HUES64 (cell line): ENCODE measurements around the gene TSPYL2. TPM values are rescaled to one million over a fixed set of nuclear protein-coding genes. Genes with fewer than 3 reads are reported as not detected.

Experiments
- H3K27ac ChIP-seq: 2 replicates; pipeline ENCODE4 v1.7.0; 2013; ENCODE audit warnings: low read depth, low read length, inconsistent platforms
- H3K27me3 ChIP-seq: 2 replicates; pipeline ENCODE4 v1.6.1; 2013; ENCODE audit warnings: mild to moderate bottlenecking, low read length; ENCODE audit not compliant: insufficient read depth
- H3K36me3 ChIP-seq: 2 replicates; pipeline ENCODE4 v1.6.1; 2013; ENCODE audit warnings: mild to moderate bottlenecking, low read length; ENCODE audit not compliant: insufficient read depth
- H3K4me1 ChIP-seq: 2 replicates; pipeline ENCODE4 v1.6.1; 2013; ENCODE audit warnings: mild to moderate bottlenecking, low read length, moderate library complexity; ENCODE audit not compliant: insufficient read depth
- H3K4me3 ChIP-seq: 2 replicates; pipeline ENCODE4 v1.5.1; 2013; ENCODE audit warnings: mild to moderate bottlenecking, low read length, moderate library complexity
- H3K9ac ChIP-seq: 2 replicates; pipeline ENCODE4 v1.6.1; 2013; ENCODE audit warnings: mild to moderate bottlenecking, low read depth, low read length
- H3K9me3 ChIP-seq: 2 replicates; pipeline ENCODE4 v1.6.1; 2013; ENCODE audit warnings: low read depth, low read length; ENCODE audit not compliant: insufficient read depth
- WGBS: fragments of 150-250, 120-280 bp; methylation state at CpG from one replicate; pipeline ENCODE4 v1.1.7; 2013; ENCODE audit warnings: missing lambda C conversion rate; 5-methylcytosine and 5-hydroxymethylcytosine counted together
- polyA plus RNA-seq, 2 experiments: library from polyadenylated mRNA; stranded (reverse); fragments of 50-300 nt; gene quantifications; one replicate each; pipeline ENCODE4 v1.2.3, GENCODE V29; 2013

The TSPYL2 gene
- 12.9 TPM for polyA plus RNA-seq (2013, experiment 1 of 2)
- 12.6 TPM for polyA plus RNA-seq (2013, experiment 2 of 2)

DNA sequence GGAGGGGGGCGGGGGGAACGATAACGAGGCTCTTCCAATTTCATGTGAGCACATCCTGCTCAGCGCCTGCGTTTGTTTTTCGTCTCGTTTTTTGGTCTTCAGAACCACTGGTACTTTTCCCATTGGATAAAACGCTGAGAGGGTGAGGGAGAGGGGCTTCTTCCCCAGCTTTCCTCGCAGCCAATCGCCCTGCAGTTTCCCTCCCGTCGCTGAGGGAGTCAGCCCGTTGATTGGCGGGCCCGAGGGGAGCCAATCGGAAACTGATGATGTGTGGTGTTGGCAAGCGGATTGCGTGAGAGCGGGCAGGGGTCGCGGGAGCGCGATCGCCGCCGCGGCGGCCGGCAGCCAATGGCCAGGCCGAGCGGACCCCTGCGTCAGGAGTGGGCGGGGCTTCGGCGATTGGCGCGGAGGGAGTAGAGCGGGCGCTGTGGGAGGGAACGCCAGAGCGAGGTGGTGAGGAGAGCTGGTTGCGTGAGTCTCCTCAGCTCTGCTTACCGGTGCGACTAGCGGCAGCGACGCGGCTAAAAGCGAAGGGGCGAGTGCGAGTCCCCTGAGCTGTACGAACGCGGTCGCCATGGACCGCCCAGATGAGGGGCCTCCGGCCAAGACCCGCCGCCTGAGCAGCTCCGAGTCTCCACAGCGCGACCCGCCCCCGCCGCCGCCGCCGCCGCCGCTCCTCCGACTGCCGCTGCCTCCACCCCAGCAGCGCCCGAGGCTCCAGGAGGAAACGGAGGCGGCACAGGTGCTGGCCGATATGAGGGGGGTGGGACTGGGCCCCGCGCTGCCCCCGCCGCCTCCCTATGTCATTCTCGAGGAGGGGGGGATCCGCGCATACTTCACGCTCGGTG is at the start of gene TSPYL2:
Gene TSPYL2 (plus strand): TSS at position 443 of the 848 bp plus-strand sequence. CDS start 132 bp downstream, at position 575.
- Histone ChIP-seq H3K4me3 (peak within 1 kb of the TSS; percentile 72), H3K27ac (peak within 1 kb of the TSS; percentile 90; the same call in 1 of the 2 replicates), H3K9ac (peak within 1 kb of the TSS; percentile 72), H3K36me3 (peaks cover 32% of the 10 kb centered on the region), H3K9me3 (no peaks in the 10 kb centered on the region), H3K27me3 (no peaks in the 10 kb centered on the region), H3K4me1 (peaks cover 4% of the 10 kb centered on the region; the same call in 1 of the 2 replicates)
- under 1% methylated on average over 86 of the region's 86 CpGs for WGBS

DNA sequence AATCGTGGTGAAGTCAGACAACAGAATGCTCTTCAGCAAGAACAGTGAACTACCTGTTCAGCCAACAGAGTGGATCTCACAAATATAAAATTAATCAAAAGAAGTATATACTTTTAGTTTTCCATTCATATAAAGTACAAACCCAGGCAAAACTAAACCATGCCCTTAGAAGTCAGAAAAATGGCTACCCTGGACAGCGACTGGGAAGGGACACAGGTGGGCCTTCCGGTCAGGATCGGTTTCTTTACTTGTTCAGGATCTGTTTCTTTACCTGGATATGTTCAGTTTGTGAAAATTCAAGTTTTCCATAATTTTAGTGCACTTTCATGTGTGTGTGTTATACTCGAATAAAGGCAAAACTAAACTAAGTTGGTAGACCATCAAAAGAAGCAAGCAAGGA is 46.0 kb upstream of the TSPYL2 start:
- Histone ChIP-seq H3K36me3 (no peaks in the 10 kb centered on the region), H3K4me1 (no peaks in the 10 kb centered on the region; the same call in 1 of the 2 replicates), H3K9ac (no peak overlapping the region), H3K27ac (no peak overlapping the region), H3K27me3 (no peaks in the 10 kb centered on the region), H3K4me3 (no peak overlapping the region), H3K9me3 (no peaks in the 10 kb centered on the region)
- WGBS: 87% methylated on average over 5 of the region's 5 CpGs

DNA sequence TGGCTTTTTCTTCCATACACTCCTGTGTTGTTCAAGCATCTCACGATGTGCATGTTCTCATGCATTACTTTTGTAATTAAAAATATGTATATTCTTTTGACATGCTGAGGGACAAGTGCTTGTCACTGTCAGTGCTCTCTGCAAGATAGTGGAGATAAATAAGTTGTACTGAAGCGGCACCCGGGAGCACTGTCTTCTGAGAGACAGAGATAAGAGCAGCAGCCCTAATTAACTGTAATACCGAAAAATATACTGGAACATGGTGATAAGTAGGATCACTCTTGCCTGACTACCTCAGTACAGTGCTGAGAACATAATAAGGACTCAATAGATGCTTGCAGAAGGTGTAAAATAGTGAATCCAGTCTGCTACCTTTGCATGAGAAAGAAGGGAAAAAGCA is 42.9 kb upstream of the TSPYL2 start:
- Histone ChIP-seq H3K36me3 (no peaks in the 10 kb centered on the region), H3K9me3 (no peaks in the 10 kb centered on the region), H3K27ac (no peak overlapping the region), H3K27me3 (no peaks in the 10 kb centered on the region), H3K9ac (no peak overlapping the region), H3K4me3 (no peak overlapping the region), H3K4me1 (no peaks in the 10 kb centered on the region)
- 86% methylated on average over 3 of the region's 4 CpGs for WGBS

DNA sequence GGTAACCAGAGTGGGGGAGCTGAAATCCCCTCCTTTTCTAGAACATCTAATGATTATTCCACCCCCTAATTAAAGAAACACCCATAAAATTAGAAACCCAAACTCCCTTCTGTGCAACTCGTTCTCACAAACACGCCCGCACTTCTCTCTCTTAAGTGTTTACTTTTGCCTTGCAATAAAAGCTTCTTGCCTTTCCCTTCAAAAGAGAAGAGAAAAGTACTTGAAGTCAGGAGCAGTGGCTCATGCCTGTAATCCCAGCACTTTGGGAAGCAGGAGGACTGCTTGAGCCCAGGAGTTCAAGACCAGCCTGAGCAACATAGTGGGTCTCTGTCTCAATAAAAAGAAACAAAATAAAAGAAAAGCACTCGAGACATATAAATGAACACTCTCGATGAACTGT is 37.2 kb upstream of the TSPYL2 start:
- no peaks in the 10 kb centered on the region for H3K27me3 ChIP-seq

DNA sequence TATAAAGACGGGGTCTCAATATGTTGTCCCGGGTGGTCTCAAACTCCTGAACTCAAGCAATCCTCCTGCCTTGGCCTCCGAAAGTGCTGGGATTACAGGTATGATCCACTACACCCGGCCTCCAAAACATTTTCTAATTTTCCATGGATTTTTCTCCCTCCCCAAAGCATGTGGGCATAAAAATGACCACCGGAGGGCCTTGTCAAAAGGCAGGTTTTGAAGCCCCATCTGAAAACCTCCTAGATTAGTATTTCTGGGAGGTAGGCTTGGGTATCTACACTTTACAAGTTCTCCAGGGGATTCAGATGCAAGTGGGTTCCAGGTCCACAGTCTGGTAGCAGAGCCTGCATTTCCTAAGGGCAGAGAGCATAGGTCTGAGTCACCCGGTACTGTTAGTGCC is 34.9 kb upstream of the TSPYL2 start:
- WGBS: 90% methylated on average over 6 of the region's 6 CpGs
- no peak overlapping the region for H3K9ac ChIP-seq
- H3K4me1 ChIP-seq: peaks cover 5% of the 10 kb centered on the region; the same call in 1 of the 2 replicates
- H3K4me3 ChIP-seq: no peak overlapping the region
- H3K36me3 ChIP-seq: no peaks in the 10 kb centered on the region
- no peak overlapping the region for H3K27ac ChIP-seq
- no peaks in the 10 kb centered on the region for H3K9me3 ChIP-seq
- no peaks in the 10 kb centered on the region for H3K27me3 ChIP-seq

More for the DNA sequence above, 37.2 kb upstream of the TSPYL2 start:
- Histone ChIP-seq H3K4me3 (no peak overlapping the region), H3K9me3 (no peaks in the 10 kb centered on the region), H3K36me3 (no peaks in the 10 kb centered on the region), H3K9ac (no peak overlapping the region), H3K4me1 (peaks cover 5% of the 10 kb centered on the region; the same call in 1 of the 2 replicates), H3K27ac (no peak overlapping the region)
- WGBS: 93% methylated on average over 5 of the region's 5 CpGs

DNA sequence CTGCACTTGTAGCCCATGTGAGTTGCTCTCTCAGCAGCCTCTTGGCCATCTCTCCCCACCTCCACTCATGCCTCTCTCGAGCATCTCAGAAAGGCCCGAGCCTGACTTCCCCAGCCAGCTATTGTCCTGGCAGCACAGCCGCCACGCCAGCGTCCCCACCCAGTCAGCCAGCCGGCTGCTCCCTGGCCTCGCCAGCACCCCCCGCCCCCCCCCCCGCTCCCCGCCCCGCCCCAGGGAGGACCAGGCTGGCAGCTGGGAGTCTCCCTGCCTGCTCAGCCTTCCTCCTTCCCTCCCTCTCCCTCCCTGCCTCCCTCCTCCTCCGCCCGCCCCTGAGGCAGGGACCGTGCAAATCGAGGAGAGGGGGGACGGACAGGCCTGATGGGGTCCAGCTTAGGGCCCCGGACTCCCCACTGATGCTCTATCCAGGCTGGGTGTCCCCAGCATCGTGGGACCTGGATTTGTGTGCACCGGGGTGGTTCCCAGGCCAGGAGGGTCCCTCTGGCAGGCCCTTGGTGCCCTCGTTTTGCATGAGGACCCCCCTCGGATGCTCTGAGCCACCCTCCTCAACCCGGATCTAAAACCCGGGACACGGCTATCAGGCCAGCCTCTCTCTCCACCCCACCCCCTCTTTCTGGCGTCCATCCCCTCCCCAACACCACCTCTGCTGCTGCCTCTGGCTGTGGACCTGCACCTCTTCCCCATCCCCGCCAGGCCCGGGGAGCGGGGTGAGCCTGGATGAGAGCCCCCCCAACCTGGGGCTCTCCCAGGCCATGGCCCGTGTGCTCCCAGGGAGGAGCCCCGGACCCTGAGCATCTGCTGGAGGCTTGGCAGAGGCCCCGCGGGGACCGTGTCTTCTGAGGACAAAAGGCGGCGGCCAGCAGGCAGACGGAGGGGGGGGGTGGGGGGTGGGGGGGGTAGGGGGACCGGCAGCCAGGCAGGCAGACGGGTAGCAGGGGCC is 33.7 kb upstream of the TSPYL2 start, which contains the start of gene GPR173:
Gene GPR173 (plus strand): TSS at position 621 of the 958 bp plus-strand sequence. CDS start 27,833 bp downstream, outside the sequence.
- no peaks in the 10 kb centered on the region for H3K9me3 ChIP-seq
- H3K4me3 ChIP-seq: peak within 1 kb of the TSS; percentile 75
- H3K27me3 ChIP-seq: no peaks in the 10 kb centered on the region
- H3K27ac ChIP-seq: peak within 1 kb of the TSS; percentile 84
- H3K4me1 ChIP-seq: peaks cover 5% of the 10 kb centered on the region; the same call in 1 of the 2 replicates
- peak within 1 kb of the TSS; percentile 97 for H3K9ac ChIP-seq
- under 1% methylated on average over 23 of the region's 38 CpGs for WGBS
- no peaks in the 10 kb centered on the region for H3K36me3 ChIP-seq

DNA sequence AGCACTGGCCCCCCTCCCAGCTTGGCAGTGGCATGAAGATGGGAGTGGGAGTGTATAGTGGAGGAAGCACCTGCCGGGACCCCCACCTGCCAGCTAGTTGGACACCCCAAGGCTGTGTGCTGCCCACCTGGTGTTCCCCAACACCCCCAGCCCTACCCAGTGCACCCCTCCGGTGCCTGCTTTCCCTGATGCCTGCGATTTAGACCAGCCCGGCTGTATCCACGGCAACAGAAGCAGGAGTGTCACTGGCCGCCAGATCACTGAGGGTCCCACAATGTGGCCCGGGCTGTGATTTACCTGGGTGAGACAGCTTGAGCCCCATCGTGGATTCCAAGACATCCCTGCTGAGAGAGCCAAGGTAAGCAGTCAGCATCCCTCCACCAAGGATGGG is 33.0 kb upstream of the TSPYL2 start:
- 4% methylated on average over 7 of the region's 8 CpGs for WGBS
- no peaks in the 10 kb centered on the region for H3K9me3 ChIP-seq
- peak overlapping the region; percentile 75 for H3K4me3 ChIP-seq
- 0 out of 2 replicates have a peak overlapping the region, but pooled peaks have one; percentile 36 for H3K9ac ChIP-seq
- no peak overlapping the region for H3K27ac ChIP-seq
- no peaks in the 10 kb centered on the region for H3K27me3 ChIP-seq
- H3K4me1 ChIP-seq: peaks cover 5% of the 10 kb centered on the region; the same call in 1 of the 2 replicates
- no peaks in the 10 kb centered on the region for H3K36me3 ChIP-seq

DNA sequence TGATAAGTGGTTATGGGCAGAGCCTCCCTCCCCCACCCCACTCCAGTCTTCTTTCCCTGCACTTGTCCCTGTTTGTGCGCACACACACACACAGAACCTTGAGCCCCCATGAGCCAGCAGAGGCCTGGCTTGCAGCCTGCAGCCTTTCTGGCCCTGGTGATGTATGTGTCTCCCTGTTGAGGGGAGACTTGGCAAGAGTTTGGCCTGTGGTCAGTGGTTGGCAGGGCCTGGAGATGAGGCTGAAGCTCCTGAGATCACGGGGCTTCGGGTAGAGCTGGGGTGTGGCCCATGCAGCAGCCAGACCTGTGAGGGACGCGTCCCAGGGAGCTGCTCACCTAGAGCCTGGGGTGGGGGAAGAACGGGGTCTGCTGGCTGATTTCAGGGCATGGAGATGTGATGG is 31.3 kb upstream of the TSPYL2 start:
- Histone ChIP-seq H3K9me3 (no peaks in the 10 kb centered on the region), H3K9ac (no peak overlapping the region), H3K4me1 (peaks cover 5% of the 10 kb centered on the region; the same call in 1 of the 2 replicates), H3K36me3 (no peaks in the 10 kb centered on the region), H3K27me3 (no peaks in the 10 kb centered on the region), H3K4me3 (no peak overlapping the region), H3K27ac (no peak overlapping the region)
- WGBS: 95% methylated on average over 5 of the region's 6 CpGs

DNA sequence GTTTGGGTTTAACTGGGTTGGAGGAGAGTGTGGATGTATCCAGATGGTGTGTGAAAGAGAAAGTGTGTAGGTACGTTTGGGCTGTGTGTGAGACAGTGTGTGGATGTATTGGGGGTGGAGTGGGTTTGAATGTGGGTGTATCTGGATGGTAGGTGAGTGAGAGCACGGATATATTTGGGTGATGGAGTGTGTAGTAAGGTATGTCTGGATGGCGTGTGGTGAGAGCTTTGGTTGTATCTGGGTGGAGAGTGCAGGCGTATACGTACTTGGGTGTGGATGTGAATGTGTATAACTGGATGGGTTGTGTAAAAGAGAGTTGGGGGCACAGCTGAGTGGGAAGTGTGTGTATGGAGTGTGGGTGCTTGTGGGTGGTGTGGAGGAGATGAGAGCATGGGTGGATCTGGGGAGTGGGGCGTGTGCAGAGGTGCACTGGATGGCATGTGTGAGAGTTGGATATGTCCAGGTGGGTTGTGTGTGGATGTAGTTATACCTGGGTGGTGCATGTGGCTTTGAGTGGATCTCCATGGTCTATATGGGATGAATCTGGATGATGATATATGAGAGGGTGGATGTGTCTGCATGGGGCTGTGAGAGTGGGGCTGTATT is 26.8 kb upstream of the TSPYL2 start:
- Histone ChIP-seq H3K27ac (no peak overlapping the region), H3K36me3 (no peaks in the 10 kb centered on the region), H3K9me3 (no peaks in the 10 kb centered on the region), H3K9ac (no peak overlapping the region), H3K27me3 (no peaks in the 10 kb centered on the region), H3K4me3 (no peak overlapping the region), H3K4me1 (no peaks in the 10 kb centered on the region)
- 91% methylated on average over 6 of the region's 6 CpGs for WGBS

DNA sequence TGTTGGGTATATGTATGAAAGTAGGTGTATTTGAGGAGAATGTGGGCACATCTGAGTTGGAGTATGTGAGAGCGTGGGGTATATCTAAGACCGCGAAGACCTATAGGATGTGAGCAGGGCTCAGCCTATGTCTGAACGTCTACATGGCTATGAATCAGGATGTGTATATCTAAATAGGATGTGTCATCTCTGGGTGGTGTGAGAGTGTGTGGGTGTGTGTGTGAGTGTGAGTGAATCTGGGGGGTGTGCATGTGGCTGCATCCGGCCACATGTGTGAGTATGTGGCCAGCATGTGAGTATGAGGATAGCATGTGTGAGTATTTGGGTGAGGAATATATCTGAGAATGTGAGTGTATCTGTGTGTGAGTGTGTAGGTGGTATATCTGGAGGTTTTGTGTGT is 25.9 kb upstream of the TSPYL2 start:
- Histone ChIP-seq H3K9ac (no peak overlapping the region), H3K27ac (no peak overlapping the region), H3K27me3 (no peaks in the 10 kb centered on the region), H3K4me3 (no peak overlapping the region), H3K9me3 (no peaks in the 10 kb centered on the region), H3K36me3 (no peaks in the 10 kb centered on the region), H3K4me1 (no peaks in the 10 kb centered on the region)
- 96% methylated on average over 5 of the region's 5 CpGs for WGBS
